HCT116 (cell line): Measurements from ENCODE around the gene MRPL21. TPM values are rescaled to one million over a fixed set of nuclear protein-coding genes. Genes with fewer than 3 reads are reported as not detected.

Source experiments
- ATAC-seq: fragments of 200-7000 bp; cut with Tn5 transposase; 2 replicates; pipeline ENCODE4 v1.9.1; 2020; ENCODE audit warnings: mild to moderate bottlenecking, moderate library complexity
- BruUV-seq: library from RNA; stranded (reverse); fragments of 400-500 nt; replicated peaks from 2 replicates; lab custom pipeline; 2021; lab: Mats Ljungman, UMichigan
- CTCF ChIA-PET: fragments of 300-600 bp; sonication (Branson Sonifier 250); formaldehyde crosslinking; loops from one replicate; lab custom pipeline; 2021; ENCODE audit warnings: antibody characterized with exemption; lab: Charles Lee
- POLR2A ChIA-PET: fragments of 300-600, 350-600 bp; sonication (Branson Sonifier 250); formaldehyde crosslinking; loops from one replicate; lab custom pipeline; 2021; ENCODE audit warnings: antibody characterized with exemption; lab: Charles Lee
- RAD21 ChIA-PET, 2 experiments: fragments of 300-600 bp; sonication (Branson Sonifier 250); formaldehyde crosslinking; loops; one replicate each; lab custom pipeline; 2023; ENCODE audit warnings: low total read pairs in 2 of 2; ENCODE audit not compliant: uncharacterized antibody in 2 of 2, unreplicated experiment in 2 of 2, low non-redundant PET in 1 of 2; lab: Charles Lee
- DNase-seq: peaks from one replicate; pipeline ENCODE4 v3.0.0-alpha.2; 2010; ENCODE audit warnings: low read depth, low spot score
- H2AFZ ChIP-seq: fragments of 200-600 bp; shearing (Covaris generic), sonication (generic); 2 replicates; pipeline ENCODE4 v1.6.1; 2017; ENCODE audit warnings: low read depth, mixed run types, mixed read lengths, antibody characterized with exemption, low read length; ENCODE audit not compliant: poor library complexity, severe bottlenecking
- H3K27ac ChIP-seq: 2 replicates; pipeline ENCODE4 v1.5.1; 2012; ENCODE audit warnings: low read depth, low read length
- H3K27me3 ChIP-seq: fragments of 200-600 bp; sonication (generic); 2 replicates; pipeline ENCODE4 v1.6.1; 2016; ENCODE audit warnings: mixed run types, low read length, mixed read lengths; ENCODE audit not compliant: insufficient read depth
- H3K36me3 ChIP-seq, 2 experiments: fragments of 200-500 bp in 1 of 2; fragments of 200-600 bp in 1 of 2; sonication (Bioruptor generic) in 1 of 2; sonication (generic) in 1 of 2; 2 replicates each; pipeline versions ENCODE4 v1.5.1 to v1.6.1; 2014 to 2016; ENCODE audit warnings: low read length in 2 of 2, inconsistent platforms in 1 of 2, mixed read lengths in 1 of 2, mixed run types in 1 of 2; ENCODE audit not compliant: insufficient read depth in 2 of 2, control insufficient read depth in 1 of 2
- H3K4me1 ChIP-seq, 2 experiments: fragments of 200-600 bp in 1 of 2; sonication (generic) in 1 of 2; 2 replicates each; pipeline versions ENCODE4 v1.5.1 to v1.6.1; 2012 to 2017; ENCODE audit warnings: low read length in 2 of 2, inconsistent platforms in 1 of 2, mild to moderate bottlenecking in 1 of 2, mixed read lengths in 1 of 2, mixed run types in 1 of 2, moderate library complexity in 1 of 2; ENCODE audit not compliant: insufficient read depth in 2 of 2, control insufficient read depth in 1 of 2
- H3K4me2 ChIP-seq: fragments of 200-600 bp; sonication (generic); 2 replicates; pipeline ENCODE4 v1.6.1; 2017; ENCODE audit warnings: mixed run types, low read length, mixed read lengths
- H3K4me3 ChIP-seq, 2 experiments: fragments of 200-600 bp in 1 of 2; sonication (generic) in 1 of 2; replicated peaks in 1 of 2; 2 replicates each; pipeline ENCODE4 v1.5.1; 2011 to 2016; ENCODE audit warnings: low read length in 2 of 2, control low read depth in 1 of 2, low read depth in 1 of 2, mild to moderate bottlenecking in 1 of 2, mixed read lengths in 1 of 2, mixed run types in 1 of 2
- H3K79me2 ChIP-seq: fragments of 200-600 bp; sonication (generic); 2 replicates; pipeline ENCODE4 v1.6.1; 2017; ENCODE audit warnings: mild to moderate bottlenecking, mixed run types, low read length, moderate library complexity, mixed read lengths; ENCODE audit not compliant: insufficient read depth
- H3K9ac ChIP-seq: fragments of 200-600 bp; sonication (generic); 2 replicates; pipeline ENCODE4 v1.6.1; 2016; ENCODE audit warnings: low read length, mixed read lengths
- H3K9me2 ChIP-seq: fragments of 200-600 bp; sonication (generic), shearing (Covaris generic); 2 replicates; pipeline ENCODE4 v1.6.1; 2017; ENCODE audit warnings: mixed run types, mild to moderate bottlenecking, moderate library complexity; ENCODE audit not compliant: insufficient read depth
- H3K9me3 ChIP-seq, 2 experiments: fragments of 200-500 bp in 1 of 2; fragments of 200-600 bp in 1 of 2; sonication (Bioruptor generic) in 1 of 2; sonication (generic) in 1 of 2; 2 replicates each; pipeline ENCODE4 v1.6.1; 2014 to 2017; ENCODE audit warnings: low read length in 2 of 2, mixed read lengths in 2 of 2, inconsistent platforms in 1 of 2, low read depth in 1 of 2, mild to moderate bottlenecking in 1 of 2, mixed run types in 1 of 2, moderate library complexity in 1 of 2; ENCODE audit not compliant: control insufficient read depth in 1 of 2, insufficient read depth in 1 of 2
- H4K20me1 ChIP-seq: fragments of 200-600 bp; sonication (generic), shearing (Covaris generic); 2 replicates; pipeline ENCODE4 v1.6.1; 2017; ENCODE audit warnings: mixed run types, mild to moderate bottlenecking, moderate library complexity; ENCODE audit not compliant: insufficient read depth
- ATF3 ChIP-seq: IDR thresholded peaks from 2 replicates; pipeline ENCODE4 v1.6.1; 2012
- CBX3 ChIP-seq: IDR thresholded peaks from 2 replicates; pipeline ENCODE4 v1.6.1; 2012; ENCODE audit warnings: low read depth
- CEBPB ChIP-seq: IDR thresholded peaks from 2 replicates; pipeline ENCODE4 v1.6.1; 2012; ENCODE audit warnings: low read depth
- EGR1 ChIP-seq: IDR thresholded peaks from 2 replicates; pipeline ENCODE4 v1.6.1; 2012; ENCODE audit warnings: low read depth
- ELF1 ChIP-seq: IDR thresholded peaks from 2 replicates; pipeline ENCODE4 v1.6.1; 2012; ENCODE audit warnings: low read depth, borderline replicate concordance
- EZH2 ChIP-seq: fragments of 200-600 bp; sonication (generic); IDR thresholded peaks from 2 replicates; pipeline ENCODE4 v1.6.1; 2017; ENCODE audit warnings: antibody characterized with exemption, mixed run types
- EZH2phosphoT487 ChIP-seq: fragments of 200-600 bp; IDR thresholded peaks from 2 replicates; pipeline ENCODE4 v1.6.1; 2018; ENCODE audit warnings: antibody characterized with exemption, borderline replicate concordance
- JUND ChIP-seq: IDR thresholded peaks from 2 replicates; pipeline ENCODE4 v1.6.1; 2012
- POLR2A ChIP-seq: IDR thresholded peaks from 2 replicates; pipeline ENCODE4 v1.7.0; 2011; ENCODE audit warnings: borderline replicate concordance; ENCODE audit not compliant: insufficient read depth, insufficient read length; ENCODE audit errors: extremely low read depth
- POLR2AphosphoS5 ChIP-seq: IDR thresholded peaks from 2 replicates; pipeline ENCODE4 v1.6.1; 2011; ENCODE audit warnings: mild to moderate bottlenecking, low read depth, low read length, moderate library complexity
- RAD21 ChIP-seq: IDR thresholded peaks from 2 replicates; pipeline ENCODE4 v1.6.1; 2012; ENCODE audit warnings: low read depth, mild to moderate bottlenecking
- SIN3A ChIP-seq: IDR thresholded peaks from 2 replicates; pipeline ENCODE4 v1.6.1; 2012; ENCODE audit warnings: low read depth
- SP1 ChIP-seq: IDR thresholded peaks from 2 replicates; pipeline ENCODE4 v1.6.1; 2012; ENCODE audit warnings: low read depth
- SRF ChIP-seq: IDR thresholded peaks from 2 replicates; pipeline ENCODE4 v1.6.1; 2012; ENCODE audit warnings: low read depth
- TCF7L2 ChIP-seq: IDR thresholded peaks from 2 replicates; pipeline ENCODE4 v1.7.0; 2011; ENCODE audit warnings: borderline replicate concordance, inconsistent platforms; ENCODE audit not compliant: insufficient read depth, insufficient read length; ENCODE audit errors: extremely low read depth
- YY1 ChIP-seq: IDR thresholded peaks from 2 replicates; pipeline ENCODE4 v1.6.1; 2011; ENCODE audit warnings: low read length, low read depth, moderate library complexity, mild to moderate bottlenecking; ENCODE audit not compliant: insufficient replicate concordance; ENCODE audit errors: extremely low read depth
- ZBTB33 ChIP-seq: IDR thresholded peaks from 2 replicates; pipeline ENCODE4 v1.6.1; 2011; ENCODE audit warnings: mild to moderate bottlenecking, low read length, moderate library complexity; ENCODE audit not compliant: insufficient replicate concordance; ENCODE audit errors: extremely low read depth
- ZFX ChIP-seq: fragments of 450-650 bp; IDR thresholded peaks from 2 replicates; pipeline ENCODE4 v1.6.1; 2017
- ZNF274 ChIP-seq: fragments of 200-500 bp; sonication (Bioruptor generic); IDR thresholded peaks from 2 replicates; pipeline ENCODE4 v1.6.1; 2014; ENCODE audit warnings: mild to moderate bottlenecking, low read depth, low read length, inconsistent platforms
- intact Hi-C: fragments of 100-400 bp; cut with micrococcal nuclease; formaldehyde crosslinking; loops from 2 replicates; pipeline ENCODE4 v1.10.0; 2022
- total RNA-seq: library from RNA; stranded (reverse); gene quantifications from one replicate; pipeline ENCODE4 v1.2.1, GENCODE V29; 2021; ENCODE audit not compliant: unreplicated experiment

Gene MRPL21
- total RNA-seq, 1 experiment from 2014 or later: 90.2 TPM

- Histone ChIP-seq H3K9me3 (no peaks in the 10 kb centered on the region), H2AFZ (no peak overlapping the region), H3K9me2 (no peaks in the 10 kb centered on the region), H3K4me1 (no peaks in the 10 kb centered on the region), H3K27me3 (no peaks in the 10 kb centered on the region), H3K9ac (no peak overlapping the region), H3K79me2 (no peaks in the 10 kb centered on the region), H3K27ac (no peak overlapping the region), H3K4me3 (no peak overlapping the region), H3K36me3 (peaks cover 18 to 20% of the 10 kb centered on the region in 2 experiments; a peak in 3 of 4 replicates), H4K20me1 (no peaks in the 10 kb centered on the region), H3K4me2 (no peak overlapping the region)
- DNase-seq (no peak), ATAC-seq (no peak)
- BruUV-seq: no TSS peak
- POLR2A ChIA-PET: no interaction called here
- RAD21 ChIA-PET: interaction anchor here in 1 of 2 experiments (0.6 kb wide), 1 partner anchor 8 kb away, joined by 3 read pairs; no protein-coding TSS in a partner anchor
- CTCF ChIA-PET: interaction anchor here (0.6 kb wide), 1 partner anchor 64 kb away, joined by 3 read pairs; no protein-coding TSS in a partner anchor
- TF ChIP-seq ZNF274 (no peak), EZH2phosphoT487 (no peak), ZBTB33 (no peak), TCF7L2 (no peak), YY1 (no peak), ZFX (no peak), EZH2 (no peak), EGR1 (no peak), SRF (no peak), POLR2A (no peak), ELF1 (no peak), POLR2AphosphoS5 (no peak), ATF3 (no peak), CEBPB (no peak), CBX3 (no peak), RAD21 (no peak), SIN3A (no peak), SP1 (no peak), JUND (no peak)
- intact Hi-C loops: no loop called here
Observed at GRCh38 chr11:68934321-68934645, 30.7 kb upstream of the MRPL21 start.
